CD4-positive, alpha-beta T cell treated with Interleukin-6 at 100 ng/mL for 8 hours (primary cell): Measurements from ENCODE around the gene HERPUD1.

Experiments used
- DNase-seq: peaks from one replicate; pipeline ENCODE4 v3.0.0-alpha.2; 2020; ENCODE audit warnings: mixed read lengths, low spot score

The HERPUD1 gene

GRCh38 chr16:56910654-56911539 is 21.0 kb upstream of the HERPUD1 start:
- no peak for DNase-seq

GRCh38 chr16:56911771-56912571 is 20.0 kb upstream of the HERPUD1 start:
- DNase-seq: no peak

GRCh38 chr16:56912746-56913708 is 18.9 kb upstream of the HERPUD1 start:
- no peak for DNase-seq

- DNase-seq: no peak
Observed at GRCh38 chr16:56914896-56915295, 17.0 kb upstream of the HERPUD1 start.

GRCh38 chr16:56915336-56916119 is 16.4 kb upstream of the HERPUD1 start:
- DNase-seq: no peak

- peak; percentile 40 for DNase-seq
Observed at GRCh38 chr16:56916571-56917403, 15.2 kb upstream of the HERPUD1 start.

GRCh38 chr16:56918467-56919012 is 13.4 kb upstream of the HERPUD1 start:
- no peak for DNase-seq

DNA sequence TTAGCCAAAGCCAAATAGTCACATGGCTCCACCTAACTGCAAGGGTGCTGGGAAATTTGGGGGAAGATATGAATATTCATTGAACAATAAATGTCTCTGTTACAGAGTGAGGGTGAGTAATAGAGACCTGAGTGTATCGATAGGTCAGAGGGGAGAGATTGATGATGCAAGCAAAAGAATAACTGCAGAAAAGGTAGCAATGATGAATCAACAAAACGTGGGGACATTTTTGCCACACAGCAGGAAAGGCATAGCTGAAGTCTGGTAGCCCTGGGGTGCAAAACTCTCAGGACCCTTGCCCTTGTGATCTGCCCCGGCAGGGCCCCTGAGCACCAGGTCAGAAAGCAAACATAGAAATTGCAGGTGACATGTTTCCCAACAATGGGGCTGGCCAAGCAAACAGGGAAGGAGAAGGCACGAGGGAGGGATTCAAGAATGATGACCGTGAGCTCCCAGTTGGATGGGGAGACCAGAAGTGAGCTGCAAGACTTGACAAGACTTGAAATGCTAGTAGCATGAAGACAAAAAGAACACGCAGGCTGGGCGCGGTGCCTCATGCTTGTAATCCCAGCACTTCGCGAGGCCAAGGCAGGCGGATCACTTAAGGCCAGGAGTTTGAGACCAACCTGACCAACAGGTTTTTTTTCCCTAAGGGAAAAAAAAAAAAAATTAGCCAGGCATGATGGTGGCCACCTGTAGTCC is 12.7 kb upstream of the HERPUD1 start:
- DNase-seq: no peak

GRCh38 chr16:56921571-56921970 is 10.4 kb upstream of the HERPUD1 start:
- DNase-seq: no peak

DNA sequence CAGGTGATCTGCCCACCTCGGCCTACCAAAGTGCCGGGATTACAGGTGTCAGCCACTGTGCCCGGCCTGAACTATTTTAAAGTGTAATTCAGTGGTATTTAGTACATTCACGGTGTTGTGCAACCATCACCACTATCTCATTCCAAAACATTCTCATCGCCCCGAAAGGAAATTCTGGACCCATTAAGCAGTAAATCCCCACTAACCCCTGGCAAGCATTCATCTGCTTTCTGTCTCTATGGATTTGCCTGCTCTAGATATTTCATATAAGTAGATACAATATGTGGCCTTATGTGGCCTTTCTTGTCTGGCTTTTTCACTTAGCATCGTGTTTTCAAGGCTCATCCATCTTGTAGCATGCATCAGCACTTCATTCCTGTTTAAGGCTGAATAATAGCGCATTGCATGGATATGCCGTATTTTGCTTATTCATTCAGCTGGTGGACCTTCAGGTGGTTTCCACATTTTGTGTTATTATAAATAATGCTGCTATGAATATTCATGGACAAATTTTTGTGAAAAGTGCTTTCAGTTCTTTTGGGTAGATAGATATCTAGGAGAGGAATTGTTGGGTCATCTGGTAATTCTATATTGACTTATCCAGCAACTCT is 8.4 kb upstream of the HERPUD1 start:
- no peak for DNase-seq

- no peak for DNase-seq
Observed at GRCh38 chr16:56927471-56927870, 4.5 kb upstream of the HERPUD1 start.

GRCh38 chr16:56929639-56930038 is 2.3 kb upstream of the HERPUD1 start:
- DNase-seq: no peak

DNA sequence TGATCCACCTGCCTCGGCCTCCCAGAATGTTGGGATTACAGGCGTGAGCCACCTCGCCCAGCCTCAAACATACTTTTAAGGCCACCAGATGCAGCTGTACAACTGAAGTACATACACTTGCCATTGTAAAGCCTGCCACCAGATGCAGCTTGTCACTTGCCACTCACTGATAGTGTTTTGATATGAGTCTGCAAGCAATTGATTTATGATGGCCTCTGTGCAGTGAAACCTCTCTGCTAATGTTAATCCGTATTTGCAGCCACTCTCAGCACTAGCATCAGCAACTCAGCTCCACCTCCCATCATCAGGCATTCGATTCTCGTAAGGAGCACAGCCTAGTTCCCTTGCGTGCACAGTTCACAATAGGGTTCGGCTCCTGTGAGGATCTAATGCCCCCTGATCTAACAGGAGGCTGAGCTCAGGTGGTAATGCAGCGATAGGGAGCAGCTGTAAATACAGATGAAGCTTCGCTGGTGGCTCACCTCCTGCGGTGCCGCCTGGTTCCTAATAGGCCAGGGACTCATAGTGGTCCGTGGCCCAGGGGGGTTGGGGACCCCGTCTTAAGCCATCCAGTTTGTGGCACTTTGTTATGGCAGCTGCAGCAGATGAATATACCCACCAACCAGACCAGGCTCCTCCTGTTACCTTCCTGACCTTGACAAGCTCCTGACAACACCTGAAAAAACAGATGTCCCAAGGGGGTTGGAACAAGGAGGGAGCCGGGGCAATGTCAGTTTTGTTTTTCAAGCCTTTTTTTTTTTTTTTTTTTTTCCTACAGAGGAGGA is 1.3 kb upstream of the HERPUD1 start:
- no peak for DNase-seq

DNA sequence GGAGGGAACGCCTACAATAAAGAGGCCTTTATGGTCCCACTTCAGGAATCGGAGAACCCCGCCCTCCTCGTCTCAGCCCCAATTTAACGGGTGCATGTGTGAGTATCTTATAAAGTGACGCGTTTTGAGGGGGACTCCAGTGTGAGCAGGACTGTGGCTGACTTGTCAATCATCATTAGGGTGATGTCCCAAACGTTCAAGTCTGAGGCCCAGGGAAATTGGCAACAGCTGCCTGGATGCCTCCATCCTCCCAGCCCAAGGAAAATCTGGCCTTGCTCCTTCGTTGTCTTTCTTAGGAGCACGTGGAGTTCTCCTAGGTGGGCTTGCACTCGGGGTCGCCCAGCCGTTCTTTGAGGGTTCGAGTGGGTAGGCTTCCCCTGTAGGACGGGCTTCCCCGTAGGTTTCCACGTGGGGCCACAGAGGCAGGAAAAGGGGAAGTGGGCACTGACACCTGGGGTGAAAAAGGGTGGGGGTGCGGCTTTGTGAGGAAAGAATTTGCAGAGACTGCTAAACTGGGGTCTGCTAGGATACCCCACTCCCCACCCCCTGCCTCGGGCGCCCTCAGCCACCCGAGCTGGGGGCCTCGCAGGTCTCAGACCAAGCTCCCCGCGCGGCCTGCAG is 561 bp upstream of the HERPUD1 start:
- no peak for DNase-seq

DNA sequence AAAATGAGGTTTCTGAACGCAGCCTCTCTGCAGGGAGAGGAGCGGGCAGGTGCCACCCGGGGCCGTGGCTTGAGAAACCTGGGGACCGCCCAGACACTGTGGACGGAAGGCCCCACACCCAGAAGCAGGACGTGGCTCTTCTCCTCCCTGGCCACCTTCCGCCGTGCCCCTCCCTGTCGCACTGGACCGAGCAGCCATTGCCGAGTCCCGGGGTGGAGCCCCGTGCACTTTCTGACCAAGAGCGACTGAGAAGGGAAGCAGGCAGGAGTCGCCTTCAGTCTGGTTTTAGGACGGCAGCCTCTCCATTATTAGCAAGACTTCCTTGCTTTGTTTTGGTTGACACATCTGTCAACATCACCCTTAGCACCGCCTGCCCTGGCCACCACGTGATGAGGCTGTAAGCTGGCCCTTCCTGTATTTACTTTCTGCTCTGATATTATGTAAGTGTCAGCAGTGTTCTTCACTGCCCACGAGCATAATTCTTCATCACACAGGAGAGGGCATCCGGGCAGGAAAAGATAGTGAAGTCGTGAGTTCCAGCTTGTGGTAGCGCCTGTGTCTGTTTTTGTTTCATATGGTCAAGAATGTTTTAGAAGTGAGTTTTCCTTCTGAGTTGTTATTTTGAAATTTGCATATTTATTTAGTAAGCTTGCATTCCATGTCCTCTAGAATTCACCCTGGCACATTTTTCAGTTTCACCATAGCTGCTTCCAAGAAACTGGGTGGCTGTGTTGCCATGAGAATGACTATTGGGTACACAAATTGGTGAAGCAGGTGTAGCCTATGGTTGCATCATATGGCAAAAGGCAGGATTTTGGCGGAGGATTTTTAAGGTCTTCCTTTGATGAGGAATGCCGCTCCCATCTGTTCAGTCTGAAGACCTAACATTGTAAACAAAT is 1.0 kb downstream of the HERPUD1 start:
- DNase-seq: no peak

DNA sequence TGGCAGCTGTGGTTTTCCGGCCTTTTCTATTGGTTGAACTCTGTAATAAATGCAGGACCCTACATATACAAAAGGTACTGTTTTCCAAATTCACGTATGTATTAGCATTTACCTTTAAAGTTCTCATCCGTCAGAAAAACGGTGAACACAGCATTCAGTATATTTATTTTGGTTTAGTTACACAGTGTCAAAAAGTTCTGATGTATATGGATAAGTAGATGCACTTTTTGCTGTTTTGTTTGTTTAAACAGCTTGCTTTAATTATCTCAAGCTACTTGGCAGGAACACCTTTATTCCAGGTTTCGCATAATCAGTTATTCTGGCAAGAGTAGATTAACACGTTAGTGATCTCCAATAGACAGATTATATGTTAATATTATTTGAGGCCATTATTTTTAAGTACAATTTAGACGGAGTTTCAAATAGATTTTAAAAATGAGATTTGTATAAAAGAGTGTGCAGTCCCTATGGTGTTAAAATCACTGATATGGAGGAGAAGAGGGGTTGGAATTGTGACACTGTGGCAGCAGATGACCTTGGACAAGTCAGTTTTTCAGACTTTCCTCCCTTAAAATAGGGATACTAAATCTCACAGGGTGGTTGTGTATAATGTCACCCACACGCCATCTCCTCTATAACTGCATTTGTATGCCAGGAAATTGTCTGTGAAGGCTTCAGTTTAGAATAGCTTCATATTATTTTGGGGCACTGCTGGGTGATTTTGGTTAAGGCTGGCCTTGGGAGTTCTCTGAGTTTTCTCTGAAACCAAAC is 2.1 kb downstream of the HERPUD1 start:
- DNase-seq: no peak
